ENCODE results near the gene ATXN2.

DNA sequence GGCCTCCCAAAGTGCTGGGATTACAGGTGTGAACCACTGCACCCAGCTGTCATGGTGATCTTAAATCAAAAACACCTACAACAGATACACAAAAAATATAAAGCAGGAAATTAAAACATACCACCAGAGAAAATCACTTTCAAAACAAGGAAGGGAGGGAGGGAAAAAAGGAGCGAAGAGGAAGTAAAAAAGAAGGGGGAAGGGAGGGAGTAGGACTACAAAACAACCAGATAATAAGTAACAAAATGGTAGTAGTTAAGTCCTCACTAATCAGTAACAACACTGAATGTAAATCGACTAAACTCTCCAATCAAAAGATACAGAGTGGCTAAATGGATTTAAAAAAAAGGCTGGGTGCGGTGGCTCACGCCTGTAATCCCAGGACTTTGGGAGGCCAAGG lies 104.4 kb downstream of the ATXN2 start:
- TF ChIP-seq, protein P1, sequence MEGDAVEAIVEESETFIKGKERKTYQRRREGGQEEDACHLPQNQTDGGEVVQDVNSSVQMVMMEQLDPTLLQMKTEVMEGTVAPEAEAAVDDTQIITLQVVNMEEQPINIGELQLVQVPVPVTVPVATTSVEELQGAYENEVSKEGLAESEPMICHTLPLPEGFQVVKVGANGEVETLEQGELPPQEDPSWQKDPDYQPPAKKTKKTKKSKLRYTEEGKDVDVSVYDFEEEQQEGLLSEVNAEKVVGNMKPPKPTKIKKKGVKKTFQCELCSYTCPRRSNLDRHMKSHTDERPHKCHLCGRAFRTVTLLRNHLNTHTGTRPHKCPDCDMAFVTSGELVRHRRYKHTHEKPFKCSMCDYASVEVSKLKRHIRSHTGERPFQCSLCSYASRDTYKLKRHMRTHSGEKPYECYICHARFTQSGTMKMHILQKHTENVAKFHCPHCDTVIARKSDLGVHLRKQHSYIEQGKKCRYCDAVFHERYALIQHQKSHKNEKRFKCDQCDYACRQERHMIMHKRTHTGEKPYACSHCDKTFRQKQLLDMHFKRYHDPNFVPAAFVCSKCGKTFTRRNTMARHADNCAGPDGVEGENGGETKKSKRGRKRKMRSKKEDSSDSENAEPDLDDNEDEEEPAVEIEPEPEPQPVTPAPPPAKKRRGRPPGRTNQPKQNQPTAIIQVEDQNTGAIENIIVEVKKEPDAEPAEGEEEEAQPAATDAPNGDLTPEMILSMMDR (IDR thresholded peaks at IDR 0.05) = no peak
- TF ChIP-seq POLR2A (IDR thresholded peaks at IDR 0.05) (no peak), EP300 (IDR thresholded peaks at IDR 0.05) (no peak)
